Activated T-helper 9 cell treated with anti-CD3 and anti-CD28 coated beads, Interleukin-2, amount 50 U/mL, for 16 hours (primary cell): ENCODE data around the gene IMPDH1.
A peak's percentile ranks its signal among the peaks of the same experiment; 100 is the strongest.

ENCODE experiments used
- DNase-seq: peaks from one replicate; pipeline ENCODE4 v3.0.0-alpha.2; 2020; ENCODE audit warnings: low read depth

The IMPDH1 gene

GRCh38 chr7:128405471-128406313 is 4.1 kb downstream of the IMPDH1 start:
- DNase-seq = peak; percentile 52

- DNase-seq = no peak
Measured at GRCh38 chr7:128404886-128405470, 4.8 kb downstream of the IMPDH1 start.

- DNase-seq = no peak
Measured at GRCh38 chr7:128404143-128404681, 5.6 kb downstream of the IMPDH1 start.

GRCh38 chr7:128403676-128404075 is 6.1 kb downstream of the IMPDH1 start:
- no peak for DNase-seq

DNA sequence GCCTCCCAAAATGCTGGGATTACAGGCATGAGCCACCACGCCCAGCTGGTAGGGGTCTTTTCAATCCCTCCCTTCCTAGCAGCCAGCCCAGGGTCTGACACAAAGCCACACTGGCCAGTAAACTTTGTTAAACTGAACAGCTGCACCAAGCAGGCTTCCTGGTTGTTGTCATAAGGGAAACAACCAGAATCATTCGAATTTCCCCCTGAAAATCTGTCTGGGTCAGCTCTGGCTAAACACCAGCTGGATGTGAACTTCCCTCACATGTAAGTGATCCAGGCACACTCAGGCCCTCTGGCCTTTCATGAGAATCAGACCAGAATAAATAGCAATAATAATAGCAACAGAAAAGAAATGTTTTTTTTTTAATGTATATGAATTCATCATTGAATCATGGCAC is 7.4 kb downstream of the IMPDH1 start:
- no peak for DNase-seq

DNA sequence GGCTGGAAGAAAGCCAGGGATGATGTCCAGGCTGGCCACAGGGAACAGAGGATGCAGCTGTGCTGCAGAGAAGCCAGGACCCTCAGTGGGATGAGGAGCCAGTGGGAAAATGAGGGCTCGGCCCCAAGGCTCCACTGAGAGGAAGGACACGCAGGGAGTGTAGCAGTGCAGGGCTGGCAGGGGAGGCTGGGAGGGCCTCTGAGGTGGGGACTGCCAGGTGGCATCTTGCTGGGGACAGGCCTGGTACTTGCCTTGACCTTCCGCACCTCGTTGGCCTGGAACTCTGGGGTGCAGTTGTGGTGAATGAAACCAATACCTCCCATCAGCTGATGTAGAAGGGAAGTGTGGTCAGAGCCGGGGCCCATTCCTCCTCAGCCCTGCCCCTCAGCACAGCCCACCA is 9.2 kb downstream of the IMPDH1 start:
- DNase-seq = no peak

GRCh38 chr7:128399991-128400390 is 9.8 kb downstream of the IMPDH1 start:
- no peak for DNase-seq

DNA sequence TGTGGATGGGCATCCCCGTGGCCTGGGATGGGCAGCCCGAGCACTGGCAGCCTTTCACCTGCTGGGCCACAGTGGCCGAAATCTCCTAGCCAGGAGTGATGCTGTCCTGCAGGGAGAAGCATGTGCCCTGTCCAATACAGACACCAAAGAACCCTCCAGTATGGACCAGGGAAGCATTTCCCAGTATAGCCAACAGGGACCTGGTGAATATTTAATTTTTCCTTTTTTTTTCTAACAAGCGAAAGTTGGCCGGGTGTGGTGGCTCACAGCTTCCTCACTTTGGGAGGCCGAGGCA is 11.0 kb downstream of the IMPDH1 start:
- DNase-seq = no peak

DNA sequence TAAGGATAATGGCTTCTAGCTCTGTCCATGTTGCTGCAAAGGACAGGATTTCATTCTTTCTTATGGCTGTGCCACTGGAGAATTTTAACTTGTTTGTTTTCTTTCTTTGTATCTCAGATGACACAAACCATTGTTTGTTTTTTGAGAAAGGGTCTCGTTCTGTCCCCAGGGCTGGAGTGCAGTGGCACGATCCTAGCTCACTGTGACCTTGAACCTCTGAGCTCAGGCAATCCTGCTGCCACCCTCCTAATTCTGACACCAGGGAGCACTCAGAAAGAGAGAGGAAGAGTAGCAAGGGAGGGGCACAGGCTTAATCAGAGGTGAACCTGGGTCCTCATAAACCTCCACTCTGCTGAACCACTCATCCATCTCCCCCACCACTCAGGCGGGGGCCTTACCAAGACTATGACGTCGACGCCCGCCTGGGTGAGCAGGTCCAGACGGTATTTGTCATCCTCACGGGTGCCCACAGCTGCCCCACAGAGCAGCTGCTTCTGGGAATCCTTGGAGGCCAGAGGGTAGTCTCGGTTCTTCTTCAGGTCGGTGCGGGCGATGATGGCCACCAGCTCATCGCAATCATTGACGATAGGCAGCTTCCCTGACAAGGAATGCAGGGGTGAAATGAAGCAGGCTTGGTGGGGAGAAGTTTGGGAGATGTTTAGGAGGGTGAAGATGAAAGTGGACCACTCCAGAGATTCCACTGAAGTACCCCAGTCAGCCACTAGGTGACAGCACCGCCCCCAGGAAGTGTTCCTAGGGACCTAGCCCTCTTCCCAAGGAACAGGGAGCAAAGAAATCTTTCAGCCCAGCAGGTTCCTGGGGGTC is 11.6 kb downstream of the IMPDH1 start:
- no peak for DNase-seq

- no peak for DNase-seq
Measured at GRCh38 chr7:128396357-128396756, 13.4 kb downstream of the IMPDH1 start.

DNA sequence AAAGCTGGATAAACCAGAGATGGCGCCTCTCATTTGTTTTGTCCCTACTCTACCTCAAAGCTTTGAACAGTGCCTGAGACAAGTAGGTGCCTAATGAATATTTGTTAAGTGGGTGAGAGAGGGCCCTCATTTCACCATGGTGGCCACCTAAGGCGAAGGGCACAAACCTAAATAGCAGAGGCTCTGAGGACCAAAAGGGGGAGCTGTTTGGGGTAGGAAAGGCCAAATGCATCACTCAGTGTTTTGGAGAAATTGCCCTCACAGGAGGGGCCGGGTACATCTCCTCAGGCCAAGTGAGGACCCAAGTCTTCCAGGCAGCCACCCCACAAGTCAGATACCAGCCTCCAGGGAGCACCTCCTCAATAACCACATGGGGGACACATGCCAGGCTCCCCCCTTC is 14.0 kb downstream of the IMPDH1 start:
- DNase-seq = no peak

GRCh38 chr7:128394904-128395496 is 14.8 kb downstream of the IMPDH1 start:
- DNase-seq = no peak

GRCh38 chr7:128393526-128394330 is 16.1 kb downstream of the IMPDH1 start:
- DNase-seq = no peak

- no peak for DNase-seq
Measured at GRCh38 chr7:128392446-128393327, 17.1 kb downstream of the IMPDH1 start.

GRCh38 chr7:128391805-128392204 is 18.0 kb downstream of the IMPDH1 start:
- no peak for DNase-seq

GRCh38 chr7:128390871-128391565 is 18.8 kb downstream of the IMPDH1 start:
- DNase-seq = no peak

GRCh38 chr7:128389618-128390329 is 20.0 kb downstream of the IMPDH1 start:
- no peak for DNase-seq

DNA sequence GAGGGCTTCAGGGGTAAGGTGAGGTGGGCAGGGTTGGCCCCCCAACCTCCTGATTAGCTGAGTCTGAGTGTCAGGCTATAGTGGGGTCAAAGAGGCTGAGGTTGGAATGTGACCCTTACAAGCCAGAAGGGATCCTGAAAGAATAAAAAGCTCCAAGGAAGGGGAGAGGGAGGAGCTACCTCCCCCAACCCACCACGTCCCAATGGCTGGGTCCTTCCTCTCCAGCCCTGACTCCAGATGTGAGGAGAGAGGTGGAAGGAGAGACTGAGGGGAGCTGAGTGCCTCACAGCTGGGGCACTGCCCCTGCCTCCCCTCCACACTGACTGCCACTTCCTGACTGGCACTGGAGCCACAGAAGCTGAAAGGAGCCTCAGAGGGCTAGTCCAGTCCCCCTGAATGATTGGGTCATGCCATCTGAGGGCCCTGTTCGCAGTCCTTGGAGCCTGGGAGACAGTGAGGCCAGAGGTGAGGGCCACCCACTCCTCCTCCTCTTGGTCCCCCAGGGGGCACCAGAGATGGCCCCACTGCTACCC is 20.6 kb downstream of the IMPDH1 start:
- DNase-seq = no peak

- no peak for DNase-seq
Measured at GRCh38 chr7:128388145-128388485, 21.7 kb downstream of the IMPDH1 start.
